H1 (cell line): Measurements from ENCODE around the gene GNG11. TPM values are rescaled to one million over a fixed set of nuclear protein-coding genes. Genes with fewer than 3 reads are reported as not detected.

Experiments used
- BCL11A ChIP-seq, 2 experiments: IDR thresholded peaks; one replicate each; pipeline ENCODE4 v1.6.1; 2011; ENCODE audit warnings: low read depth in 2 of 2, low read length in 2 of 2, mild to moderate bottlenecking in 2 of 2
- SIRT6 ChIP-seq: IDR thresholded peaks from one replicate; pipeline ENCODE4 v1.7.1; 2012; ENCODE audit warnings: low read length, inconsistent platforms
- polyA plus RNA-seq, 7 experiments: library from polyadenylated mRNA; depleted of rRNA in 3 of 7; stranded (reverse) in 5 of 7; unstranded in 2 of 7; fragments of >200 nt in 5 of 7; fragments of 200-250 nt in 2 of 7; gene quantifications; 1 replicate in 5 of 7; 2 replicates in 1 of 7; 4 replicates in 1 of 7; pipeline versions ENCODE4 v1.2.1 to v1.2.3, GENCODE V29; 2011 to 2013; ENCODE audit warnings: missing spikeins in 2 of 7, mixed read lengths in 2 of 7
- total RNA-seq: library from RNA; stranded (reverse); fragmentation: NEBNext Ultra II Directional; extraction: Animal tissue kit (Norgen Biotek cat#: 25700); gene quantifications from 2 replicates; pipeline ENCODE4 v1.2.1, GENCODE V29; 2021

GNG11 gene
- total and polyA plus RNA-seq, 2 of the 8 experiments (the other 6 are each of a cell fraction or from before 2014, with no cell fraction given): 0.38 to 1.3 TPM

DNA sequence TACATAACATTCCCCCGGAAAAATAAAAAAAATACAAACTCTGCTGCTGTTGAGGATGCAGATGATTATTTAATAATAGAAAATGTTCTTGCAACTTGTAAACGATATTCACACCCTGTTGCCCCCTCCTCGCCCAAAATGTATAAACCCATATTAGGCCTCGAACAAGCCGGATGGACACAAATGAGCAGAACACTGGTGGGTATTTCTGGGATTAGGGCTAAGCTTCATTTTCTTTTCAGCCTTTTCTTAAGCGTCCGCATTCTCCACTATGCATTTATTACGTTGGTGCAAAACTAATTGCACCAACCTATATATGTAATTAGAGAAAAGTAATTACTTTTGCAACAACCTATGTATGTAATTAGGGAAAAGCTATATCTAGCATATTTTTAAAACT, 349 bp upstream of the GNG11 start (continued):
- TF ChIP-seq SIRT6 (no peak), BCL11A (IDR thresholded peaks at IDR 0.05; ENCODE audit: low read depth in 2 of 2, low read length in 2 of 2) (no peak)
- TF ChIP-seq, all 59 proteins: peak for 0
